ENCODE measurements around the gene RNLS. TPM values are rescaled to one million over a fixed set of nuclear protein-coding genes. Genes with fewer than 3 reads are reported as not detected.

The RNLS gene
- total and polyA plus RNA-seq, 2 of the 8 experiments (the other 6 are each of a cell fraction or from before 2014, with no cell fraction given), result 7.5 to 12.7 TPM

GRCh38 chr10:88322324-88323063 lies 260.6 kb downstream of the RNLS start (continued):
- no peak for TF ChIP-seq ATF2 (IDR thresholded peaks at IDR 0.05; ENCODE audit: low read length)
- no peak for TF ChIP-seq MAFK (IDR thresholded peaks at IDR 0.05; ENCODE audit: low read depth, low read length)
